Activated naive CD4-positive, alpha-beta T cell treated with anti-CD3 and anti-CD28 coated beads for 36 hours (primary cell): ENCODE measurements around the gene MAP7D3. TPM values are rescaled to one million over a fixed set of nuclear protein-coding genes. Genes with fewer than 3 reads are reported as not detected.
A peak's percentile ranks its signal among the peaks of the same experiment; 100 is the strongest.

ENCODE experiments used
- CTCF ChIA-PET: fragments of 350-600 bp; sonication (Branson Sonifier 250); formaldehyde crosslinking; loops from one replicate; lab custom pipeline; 2021; ENCODE audit warnings: antibody characterized with exemption; lab: Charles Lee
- DNase-seq: peaks from one replicate; pipeline ENCODE4 v3.0.0-alpha.2; 2020
- H3K27ac Mint-ChIP-seq: one replicate; pipeline ENCODE4 v1.8.0; 2021; ENCODE audit warnings: mild to moderate bottlenecking, mixed read lengths
- H3K27me3 Mint-ChIP-seq: one replicate; pipeline ENCODE4 v1.8.0; 2021; ENCODE audit warnings: low read depth, mixed read lengths
- H3K36me3 Mint-ChIP-seq: one replicate; pipeline ENCODE4 v1.8.0; 2021; ENCODE audit warnings: low read depth, mixed read lengths
- H3K4me1 Mint-ChIP-seq: one replicate; pipeline ENCODE4 v1.8.0; 2021; ENCODE audit warnings: low read depth, mixed read lengths
- H3K4me3 Mint-ChIP-seq: one replicate; pipeline ENCODE4 v1.8.0; 2021; ENCODE audit warnings: mild to moderate bottlenecking, moderate library complexity, mixed read lengths
- H3K9me3 Mint-ChIP-seq: one replicate; pipeline ENCODE4 v1.8.0; 2021; ENCODE audit warnings: mixed read lengths
- intact Hi-C: fragments of 100-400 bp; cut with micrococcal nuclease; formaldehyde crosslinking; loops from one replicate; pipeline ENCODE4 v1.15.1; 2023
- total RNA-seq, 2 experiments: library from RNA; stranded (reverse); gene quantifications; one replicate each; pipeline ENCODE4 v1.2.3, GENCODE V29; 2021

Gene MAP7D3
- total RNA-seq, 2 experiments from 2014 or later, result 10.4 to 12.5 TPM

DNA sequence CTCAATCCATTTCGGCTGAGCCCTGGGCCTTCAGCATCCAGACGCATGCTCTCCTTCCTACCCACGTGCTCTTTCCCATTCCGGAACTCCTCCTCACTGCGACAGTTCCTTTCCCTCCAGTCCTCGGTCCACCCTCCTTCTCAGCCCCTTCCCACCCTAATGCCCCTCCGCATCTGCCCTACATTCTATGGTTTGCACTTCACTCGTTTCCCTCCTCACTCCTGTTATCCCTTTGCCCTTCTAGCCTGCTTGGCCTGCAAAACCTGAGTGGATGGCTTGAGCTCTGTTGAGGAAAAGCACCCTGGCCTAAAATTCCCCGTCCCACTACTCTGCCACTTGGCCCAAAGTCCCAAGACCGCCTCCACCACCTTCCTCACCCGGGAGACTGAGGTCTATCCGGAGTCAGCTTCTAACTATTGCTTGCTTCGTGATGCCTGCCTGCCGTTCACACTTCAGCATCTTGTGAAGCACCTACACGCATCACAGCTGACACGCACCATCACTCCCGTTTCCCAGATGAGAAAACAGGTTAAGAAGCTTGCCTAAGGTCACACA, 38.6 kb downstream of the MAP7D3 start:
- no peaks in the 10 kb centered on the region for H3K9me3 Mint-ChIP-seq
- peaks cover 8% of the 10 kb centered on the region for H3K36me3 Mint-ChIP-seq
- no peak overlapping the region for H3K27ac Mint-ChIP-seq
- no peak for DNase-seq
- no peak overlapping the region for H3K4me3 Mint-ChIP-seq
- H3K27me3 Mint-ChIP-seq, result no peaks in the 10 kb centered on the region
- intact Hi-C loops, result no loop called here
- CTCF ChIA-PET, result interaction anchor here (0.7 kb wide), 1 partner anchor 184 kb away, joined by 3 read pairs; no protein-coding TSS in a partner anchor
- no peaks in the 10 kb centered on the region for H3K4me1 Mint-ChIP-seq

DNA sequence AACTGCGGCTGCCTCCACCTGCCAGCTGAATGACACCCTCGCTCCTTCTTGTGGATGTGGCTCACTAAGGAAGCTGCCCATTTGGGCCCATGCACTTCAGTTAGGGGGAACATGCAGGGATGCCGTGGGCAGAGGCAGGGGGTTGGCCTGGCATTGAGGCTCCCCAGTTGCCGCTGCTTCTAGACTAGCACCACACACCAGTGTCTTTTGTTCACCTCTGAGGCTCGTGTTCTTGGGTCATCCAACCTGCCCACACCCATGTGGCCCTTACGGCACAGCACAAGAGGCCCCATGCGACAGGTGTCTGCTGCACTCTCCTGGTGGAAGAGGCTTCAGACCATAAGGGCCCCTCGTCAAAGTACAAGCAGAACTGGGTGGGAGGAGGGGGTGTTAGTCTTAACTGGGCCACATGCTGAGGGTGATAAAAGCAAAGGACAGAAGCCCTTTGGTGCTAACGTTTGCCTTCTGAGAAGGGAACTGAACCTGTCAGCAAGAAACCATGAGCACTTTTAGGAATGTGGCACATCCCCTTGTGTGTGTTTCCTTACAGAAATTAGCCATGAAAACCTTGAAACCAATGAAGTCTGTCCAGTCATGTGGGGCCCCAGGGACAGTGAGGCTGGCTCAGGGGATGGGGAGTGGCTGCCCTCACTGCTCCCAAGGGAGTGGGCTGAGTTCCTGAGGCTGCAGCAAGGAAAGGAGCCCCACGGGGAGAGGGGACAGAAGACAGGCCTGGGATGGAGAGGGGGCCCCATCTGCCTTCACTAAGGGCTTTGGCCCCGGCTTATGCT, 39.2 kb downstream of the MAP7D3 start:
- no peaks in the 10 kb centered on the region for H3K9me3 Mint-ChIP-seq
- H3K4me3 Mint-ChIP-seq, result no peak overlapping the region
- H3K36me3 Mint-ChIP-seq, result peaks cover 12% of the 10 kb centered on the region
- no peaks in the 10 kb centered on the region for H3K27me3 Mint-ChIP-seq
- H3K4me1 Mint-ChIP-seq, result no peaks in the 10 kb centered on the region
- H3K27ac Mint-ChIP-seq, result no peak overlapping the region
- no peak for DNase-seq
- CTCF ChIA-PET, result interaction anchor here (1.4 kb wide), 1 partner anchor 184 kb away, joined by 3 read pairs; no protein-coding TSS in a partner anchor
- intact Hi-C loops, result no loop called here

DNA sequence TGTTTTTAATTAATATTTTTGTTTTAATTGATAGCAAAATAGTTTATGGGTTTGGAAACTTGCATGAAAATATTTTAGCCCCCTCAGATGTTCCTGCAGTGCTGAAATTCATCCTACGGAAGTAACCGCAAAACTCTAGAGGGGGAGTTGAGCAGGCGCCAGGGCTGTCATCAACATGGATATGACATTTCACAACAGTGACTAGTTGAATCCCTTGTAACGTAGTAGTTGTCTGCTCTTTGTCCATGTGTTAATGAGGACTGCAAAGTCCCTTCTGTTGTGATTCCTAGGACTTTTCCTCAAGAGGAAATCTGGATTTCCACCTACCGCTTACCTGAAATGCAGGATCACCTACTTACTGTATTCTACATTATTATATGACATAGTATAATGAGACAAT, 40.4 kb downstream of the MAP7D3 start:
- DNase-seq, result no peak
- Mint-ChIP-seq H3K9me3 (no peaks in the 10 kb centered on the region), H3K4me3 (no peak overlapping the region), H3K36me3 (peaks cover 12% of the 10 kb centered on the region), H3K27ac (no peak overlapping the region), H3K27me3 (no peaks in the 10 kb centered on the region), H3K4me1 (peaks cover 3% of the 10 kb centered on the region)
- intact Hi-C loops, result no loop called here
- CTCF ChIA-PET, result interaction anchor here (1.4 kb wide), 1 partner anchor 183 kb away, joined by 3 read pairs; no protein-coding TSS in a partner anchor

DNA sequence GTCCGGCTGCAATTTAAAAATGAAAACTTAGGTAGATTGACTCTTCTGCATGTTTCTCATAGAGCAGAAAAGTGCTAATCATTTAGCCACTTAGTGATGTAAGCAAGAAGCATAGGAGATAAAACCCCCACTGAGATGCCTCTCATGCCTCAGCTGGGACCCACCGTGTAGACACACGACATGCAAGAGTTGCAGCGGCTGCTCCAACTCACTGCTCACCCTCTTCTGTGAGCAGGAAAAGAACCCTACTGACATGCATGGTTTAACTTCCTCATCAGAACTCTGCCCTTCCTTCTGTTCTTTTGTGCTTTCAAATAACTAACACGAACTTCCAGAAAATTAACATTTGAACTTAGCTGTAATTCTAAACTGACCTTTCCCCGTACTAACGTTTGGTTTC, 41.0 kb downstream of the MAP7D3 start:
- no peak overlapping the region for H3K4me3 Mint-ChIP-seq
- peaks cover 12% of the 10 kb centered on the region for H3K36me3 Mint-ChIP-seq
- intact Hi-C loops, result no loop called here
- H3K4me1 Mint-ChIP-seq, result peaks cover 3% of the 10 kb centered on the region
- CTCF ChIA-PET, result interaction anchor here (1.4 kb wide), 1 partner anchor 183 kb away, joined by 3 read pairs; no protein-coding TSS in a partner anchor
- H3K9me3 Mint-ChIP-seq, result no peaks in the 10 kb centered on the region
- no peak overlapping the region for H3K27ac Mint-ChIP-seq
- no peak for DNase-seq
- no peaks in the 10 kb centered on the region for H3K27me3 Mint-ChIP-seq

DNA sequence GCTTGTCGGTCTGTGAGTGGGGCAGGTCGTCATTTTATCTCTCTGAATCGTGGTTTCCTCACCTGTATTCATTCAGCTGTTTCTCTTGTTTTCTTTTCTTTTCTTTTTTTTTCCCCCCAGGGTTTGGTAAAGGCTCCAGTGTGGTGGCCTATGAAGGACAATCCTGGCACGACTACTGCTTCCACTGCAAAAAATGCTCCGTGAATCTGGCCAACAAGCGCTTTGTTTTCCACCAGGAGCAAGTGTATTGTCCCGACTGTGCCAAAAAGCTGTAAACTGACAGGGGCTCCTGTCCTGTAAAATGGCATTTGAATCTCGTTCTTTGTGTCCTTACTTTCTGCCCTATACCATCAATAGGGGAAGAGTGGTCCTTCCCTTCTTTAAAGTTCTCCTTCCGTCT, 41.4 kb downstream of the MAP7D3 start:
- Mint-ChIP-seq H3K36me3 (peaks cover 12% of the 10 kb centered on the region), H3K9me3 (no peaks in the 10 kb centered on the region), H3K27me3 (no peaks in the 10 kb centered on the region), H3K4me3 (no peak overlapping the region), H3K27ac (no peak overlapping the region), H3K4me1 (peaks cover 7% of the 10 kb centered on the region)
- no peak for DNase-seq
- intact Hi-C loops, result no loop called here
- CTCF ChIA-PET, result interaction anchor here (1.0 to 1.6 kb wide), 2 partner anchors 59 to 182 kb away, joined by 5 to 13 read pairs; no protein-coding TSS in a partner anchor

DNA sequence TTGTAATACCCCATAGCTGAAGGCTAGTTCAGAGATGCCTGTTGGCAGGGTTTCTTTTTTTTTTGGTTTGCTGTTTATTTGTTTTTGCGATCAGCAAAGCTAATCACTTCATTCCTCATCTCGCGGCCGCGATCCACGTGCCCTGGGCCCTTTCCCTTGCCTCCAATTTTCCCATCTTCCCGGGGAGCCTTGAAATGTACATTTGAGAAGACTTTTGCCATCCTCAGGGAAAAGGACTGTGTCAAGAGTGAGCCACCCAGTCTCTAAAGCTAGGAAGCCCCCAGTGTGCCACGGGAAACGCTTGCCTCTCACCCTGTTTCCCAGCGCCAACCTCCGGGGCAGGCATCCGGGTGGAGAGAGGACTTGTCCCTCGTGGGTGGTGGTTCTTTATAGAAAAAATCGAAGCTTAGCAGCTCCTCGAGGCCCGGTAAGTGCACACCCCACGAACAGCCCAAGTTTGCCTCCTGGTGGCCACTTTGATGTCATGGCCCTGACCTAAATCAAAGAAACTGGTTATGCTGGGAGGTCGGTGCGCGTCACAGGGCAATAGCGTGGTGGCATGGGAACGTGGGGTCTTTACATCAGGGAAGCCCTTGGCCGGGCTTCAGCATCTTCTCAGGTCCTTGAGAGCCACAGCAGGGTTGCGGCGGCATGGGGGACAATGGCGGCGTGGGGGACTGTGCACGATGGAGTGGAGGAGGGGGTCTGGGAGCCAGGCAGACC, 42.0 kb downstream of the MAP7D3 start:
- Mint-ChIP-seq H3K9me3 (no peaks in the 10 kb centered on the region), H3K27me3 (no peaks in the 10 kb centered on the region), H3K4me3 (no peak overlapping the region), H3K36me3 (peaks cover 12% of the 10 kb centered on the region), H3K27ac (no peak overlapping the region), H3K4me1 (peaks cover 13% of the 10 kb centered on the region)
- CTCF ChIA-PET, result interaction anchor here (1.0 to 1.6 kb wide), 2 partner anchors 59 to 181 kb away, joined by 5 to 13 read pairs; no protein-coding TSS in a partner anchor
- peak; percentile 39 for DNase-seq
- intact Hi-C loops, result no loop called here

DNA sequence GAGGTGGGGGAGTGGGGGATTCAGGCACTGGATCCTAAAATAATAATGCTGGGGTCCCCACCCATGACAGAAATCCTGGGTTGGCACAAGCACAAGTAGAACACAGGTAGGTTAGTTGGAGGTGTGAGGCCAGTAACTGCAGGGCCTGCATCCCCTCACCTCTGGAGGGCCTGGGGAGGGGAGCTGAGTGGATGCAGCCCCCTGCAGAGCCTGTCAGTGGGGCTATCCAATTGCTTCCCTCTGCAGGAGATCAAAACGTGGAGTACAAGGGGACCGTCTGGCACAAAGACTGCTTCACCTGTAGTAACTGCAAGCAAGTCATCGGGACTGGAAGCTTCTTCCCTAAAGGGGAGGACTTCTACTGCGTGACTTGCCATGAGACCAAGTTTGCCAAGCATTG, 43.7 kb downstream of the MAP7D3 start:
- intact Hi-C loops, result no loop called here
- Mint-ChIP-seq H3K9me3 (no peaks in the 10 kb centered on the region), H3K27ac (no peak overlapping the region), H3K36me3 (peaks cover 10% of the 10 kb centered on the region), H3K27me3 (no peaks in the 10 kb centered on the region), H3K4me1 (peaks cover 30% of the 10 kb centered on the region), H3K4me3 (no peak overlapping the region)
- CTCF ChIA-PET, result interaction anchor here (0.8 kb wide), 1 partner anchor 46 kb away, joined by 4 read pairs; no protein-coding TSS in a partner anchor
- no peak for DNase-seq

DNA sequence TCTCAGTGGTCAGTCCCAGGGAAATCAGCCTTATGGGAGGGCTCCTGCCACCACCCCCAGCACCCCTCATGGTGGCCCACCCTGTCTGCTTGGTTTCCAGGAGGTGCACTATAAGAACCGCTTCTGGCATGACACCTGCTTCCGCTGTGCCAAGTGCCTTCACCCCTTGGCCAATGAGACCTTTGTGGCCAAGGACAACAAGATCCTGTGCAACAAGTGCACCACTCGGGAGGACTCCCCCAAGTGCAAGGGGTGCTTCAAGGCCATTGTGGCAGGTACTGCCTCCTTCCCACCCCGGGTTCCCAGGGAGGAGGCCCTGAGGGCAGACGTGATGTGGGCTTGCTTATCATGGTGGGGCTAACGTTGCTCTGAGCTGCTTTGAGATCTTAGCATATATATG, 44.3 kb downstream of the MAP7D3 start:
- H3K36me3 Mint-ChIP-seq, result peaks cover 10% of the 10 kb centered on the region

DNA sequence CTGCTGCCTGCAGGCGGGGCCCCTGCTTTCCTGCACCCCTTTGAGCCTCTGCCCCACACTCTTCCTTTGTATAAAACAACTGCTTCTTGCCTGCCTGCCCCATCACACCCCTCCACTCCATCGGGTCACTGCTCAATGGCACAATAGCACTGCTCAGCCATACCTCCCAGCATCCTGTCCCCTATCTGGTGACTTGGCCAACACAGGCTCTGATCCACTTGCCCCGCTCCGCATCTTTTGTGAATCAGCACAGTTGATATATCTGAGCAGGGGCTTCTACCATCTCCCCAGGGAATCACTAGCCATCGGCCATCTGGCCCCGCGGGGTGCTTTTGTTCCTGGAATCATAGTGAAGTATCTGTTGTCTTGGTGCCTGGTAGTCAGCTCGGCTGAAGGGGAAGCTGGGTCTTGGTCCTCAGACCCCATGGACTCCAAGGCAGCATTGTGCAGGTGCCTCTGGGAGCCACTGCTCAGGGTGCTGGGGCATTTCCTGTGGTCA, 45.3 kb downstream of the MAP7D3 start:
- Mint-ChIP-seq H3K4me3 (no peak overlapping the region), H3K27me3 (no peaks in the 10 kb centered on the region), H3K4me1 (peaks cover 31% of the 10 kb centered on the region), H3K27ac (no peak overlapping the region), H3K9me3 (no peaks in the 10 kb centered on the region), H3K36me3 (peaks cover 10% of the 10 kb centered on the region)
- no peak for DNase-seq
- intact Hi-C loops, result no loop called here
- CTCF ChIA-PET, result no interaction called here

More for the DNA sequence above, 44.3 kb downstream of the MAP7D3 start:
- CTCF ChIA-PET, result interaction anchor here (0.8 kb wide), 1 partner anchor 45 kb away, joined by 4 read pairs; no protein-coding TSS in a partner anchor
- Mint-ChIP-seq H3K4me1 (peaks cover 31% of the 10 kb centered on the region), H3K27ac (no peak overlapping the region), H3K9me3 (no peaks in the 10 kb centered on the region), H3K4me3 (no peak overlapping the region), H3K27me3 (no peaks in the 10 kb centered on the region)
- intact Hi-C loops, result no loop called here
- DNase-seq, result no peak

DNA sequence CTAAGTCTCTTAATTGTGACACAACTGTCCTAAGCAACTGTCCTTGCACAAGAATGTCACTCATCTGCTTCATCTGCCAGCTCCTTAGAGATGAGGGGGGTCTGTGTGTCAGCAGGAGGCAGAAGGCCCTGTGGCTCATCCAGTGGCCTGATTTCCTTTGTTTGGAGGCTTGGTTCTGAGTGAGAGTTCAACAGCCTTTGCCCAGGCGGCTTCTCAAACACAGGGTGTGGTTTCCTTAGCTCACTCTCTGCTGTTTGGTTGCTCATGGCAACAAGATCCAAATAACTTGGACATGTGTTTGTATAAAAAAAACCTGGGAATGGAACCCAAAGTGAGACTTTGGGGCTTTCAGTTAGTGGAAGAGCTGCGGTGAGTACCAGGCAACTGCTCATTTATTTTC, 46.6 kb downstream of the MAP7D3 start:
- H3K27ac Mint-ChIP-seq, result no peak overlapping the region
- intact Hi-C loops, result loop anchor here (5.0 kb wide), 2 partner anchors 37 to 63 kb away; no protein-coding TSS in a partner anchor
- H3K36me3 Mint-ChIP-seq, result peaks cover 7% of the 10 kb centered on the region
- DNase-seq, result peak; percentile 5
- H3K4me3 Mint-ChIP-seq, result no peak overlapping the region
- no peaks in the 10 kb centered on the region for H3K9me3 Mint-ChIP-seq
- H3K27me3 Mint-ChIP-seq, result no peaks in the 10 kb centered on the region
- H3K4me1 Mint-ChIP-seq, result peaks cover 31% of the 10 kb centered on the region
- CTCF ChIA-PET, result no interaction called here

DNA sequence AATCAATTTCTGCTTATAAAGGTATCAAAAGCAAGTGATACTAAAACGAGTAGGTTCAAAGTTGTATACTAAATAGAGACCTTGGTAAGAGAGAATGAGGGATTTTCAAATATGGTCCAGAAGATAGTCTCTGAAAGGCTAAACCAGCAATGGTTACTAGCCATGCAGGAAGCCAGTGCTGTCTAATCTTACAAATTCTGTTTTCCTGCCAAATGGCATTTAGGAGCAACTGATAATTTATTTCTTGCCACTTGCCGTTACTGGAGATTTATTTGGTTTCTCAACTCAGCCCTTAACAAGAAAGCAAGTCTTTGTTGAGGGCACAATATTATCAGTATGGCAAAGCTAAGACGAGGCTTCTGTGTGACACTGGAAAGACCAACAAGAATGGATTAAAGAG, 47.2 kb downstream of the MAP7D3 start:
- Mint-ChIP-seq H3K27ac (no peak overlapping the region), H3K36me3 (peaks cover 5% of the 10 kb centered on the region), H3K27me3 (no peaks in the 10 kb centered on the region), H3K4me3 (no peak overlapping the region), H3K4me1 (peaks cover 31% of the 10 kb centered on the region), H3K9me3 (no peaks in the 10 kb centered on the region)
- intact Hi-C loops, result loop anchor here (5.0 kb wide), 2 partner anchors 37 to 63 kb away; no protein-coding TSS in a partner anchor
- CTCF ChIA-PET, result no interaction called here
- DNase-seq, result no peak

DNA sequence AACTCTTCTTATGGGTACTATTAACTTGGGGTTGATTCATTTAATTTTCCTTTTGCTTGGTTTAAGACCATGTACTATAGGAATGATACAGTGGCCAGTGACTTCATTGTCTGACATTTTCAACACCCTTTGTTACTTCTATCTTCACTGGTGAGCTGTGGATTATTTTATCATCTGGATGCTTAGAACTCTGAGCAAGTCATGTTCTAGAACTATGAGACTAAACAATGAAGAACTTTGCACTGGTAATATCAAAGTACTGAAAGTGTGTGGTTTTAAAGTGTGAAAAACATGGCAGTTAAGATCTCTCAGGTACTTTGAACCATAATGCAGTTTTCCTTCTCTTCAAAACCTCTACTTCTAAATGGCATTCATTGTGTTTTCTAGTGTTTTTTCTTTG, 47.8 kb downstream of the MAP7D3 start:
- no peak overlapping the region for H3K27ac Mint-ChIP-seq
- intact Hi-C loops, result loop anchor here (5.0 kb wide), 2 partner anchors 36 to 64 kb away; no protein-coding TSS in a partner anchor
- CTCF ChIA-PET, result interaction anchor here (0.6 kb wide), 1 partner anchor 21 kb away, joined by 4 read pairs; no protein-coding TSS in a partner anchor

More for the DNA sequence above, 47.8 kb downstream of the MAP7D3 start:
- no peak overlapping the region for H3K4me3 Mint-ChIP-seq
- H3K4me1 Mint-ChIP-seq, result peaks cover 31% of the 10 kb centered on the region
- no peak for DNase-seq
- H3K36me3 Mint-ChIP-seq, result peaks cover 5% of the 10 kb centered on the region
- H3K9me3 Mint-ChIP-seq, result no peaks in the 10 kb centered on the region
- no peaks in the 10 kb centered on the region for H3K27me3 Mint-ChIP-seq
